Hepatic stellate cell (primary cell): ENCODE results near the gene FLNB.

Experiments
- DNase-seq: peaks from one replicate; pipeline ENCODE4 v3.0.0; 2011; ENCODE audit warnings: low spot score

FLNB gene

GRCh38 chr3:58205981-58206380, 197.8 kb downstream of the FLNB start:
- no peak for DNase-seq

GRCh38 chr3:58206406-58207011, 198.3 kb downstream of the FLNB start:
- no peak for DNase-seq

GRCh38 chr3:58207954-58208353, 199.7 kb downstream of the FLNB start:
- DNase-seq = no peak

GRCh38 chr3:58209933-58210332, 201.7 kb downstream of the FLNB start:
- DNase-seq = no peak

- no peak for DNase-seq
Observed at GRCh38 chr3:58210761-58211460, 202.7 kb downstream of the FLNB start, which contains the start of gene DNASE1L3. Gene DNASE1L3, minus strand, starts transcription at chr3:58210972. Its CDS starts 66 bp downstream, at chr3:58210906.

- no peak for DNase-seq
Observed at GRCh38 chr3:58214484-58215316, 206.5 kb downstream of the FLNB start.

GRCh38 chr3:58215317-58216025, 207.2 kb downstream of the FLNB start:
- DNase-seq = no peak

GRCh38 chr3:58216496-58217195, 208.4 kb downstream of the FLNB start:
- DNase-seq = no peak

GRCh38 chr3:58217209-58217811, 209.1 kb downstream of the FLNB start:
- peak; percentile 46 for DNase-seq

- DNase-seq = no peak
Observed at GRCh38 chr3:58218904-58219303, 210.7 kb downstream of the FLNB start.
